ENCODE data around the gene CCNL2. TPM values are rescaled to one million over a fixed set of nuclear protein-coding genes. Genes with fewer than 3 reads are reported as not detected.

The CCNL2 gene
- total RNA-seq, 1 donor from 2014 or later = 266 TPM

- TF ChIP-seq CTCF (IDR thresholded peaks at IDR 0.05; ENCODE audit: unreplicated experiment) = no peak
- DNase-seq (ENCODE audit: low spot score) = no peak
- Mint-ChIP-seq H3K36me3 (ENCODE audit: low read depth, unreplicated experiment) (peaks cover 10% of the 10 kb centered on the region), H3K9me3 (ENCODE audit: unreplicated experiment) (no peaks in the 10 kb centered on the region), H3K4me3 (ENCODE audit: unreplicated experiment) (no peak overlapping the region), H3K27me3 (ENCODE audit: unreplicated experiment) (peaks cover 7% of the 10 kb centered on the region), H3K27ac (ENCODE audit: unreplicated experiment) (no peak overlapping the region), H3K4me1 (ENCODE audit: unreplicated experiment) (no peaks in the 10 kb centered on the region)
These were observed 62.7 kb downstream of the CCNL2 start for GRCh38 chr1:1336446-1336845.

- no peak for TF ChIP-seq CTCF (IDR thresholded peaks at IDR 0.05; ENCODE audit: unreplicated experiment)
- Mint-ChIP-seq H3K9me3 (ENCODE audit: unreplicated experiment) (no peaks in the 10 kb centered on the region), H3K27me3 (ENCODE audit: unreplicated experiment) (peaks cover 6% of the 10 kb centered on the region), H3K27ac (ENCODE audit: unreplicated experiment) (no peak overlapping the region), H3K4me3 (ENCODE audit: unreplicated experiment) (no peak overlapping the region), H3K4me1 (ENCODE audit: unreplicated experiment) (no peaks in the 10 kb centered on the region), H3K36me3 (ENCODE audit: low read depth, unreplicated experiment) (peaks cover 5% of the 10 kb centered on the region)
- DNase-seq (ENCODE audit: low spot score) = no peak
These were observed 63.3 kb downstream of the CCNL2 start for GRCh38 chr1:1335792-1336248.

Small RNA genes lying within 50 kb of the gene (microRNA-seq; reads per million reads assigned to microRNA genes)
- gene MIR6808 (ENCODE audit: unreplicated experiment) = 0.42 reads per million

Other genes starting within 250 kb of the CCNL2 start
- gene TTLL10, start 225.5 kb downstream of the CCNL2 start, total RNA-seq (ENCODE audit: unreplicated experiment) = not detected
- not detected for gene TNFRSF18, start 192.7 kb downstream of the CCNL2 start, total RNA-seq (ENCODE audit: unreplicated experiment)
- gene TNFRSF4, start 185.2 kb downstream of the CCNL2 start, total RNA-seq (ENCODE audit: unreplicated experiment) = 0.80 TPM
- gene SDF4, start 167.3 kb downstream of the CCNL2 start, total RNA-seq (ENCODE audit: unreplicated experiment) = 130 TPM
- gene B3GALT6, start 167.1 kb downstream of the CCNL2 start, total RNA-seq (ENCODE audit: unreplicated experiment) = 43.2 TPM
- gene C1QTNF12, start 152.6 kb downstream of the CCNL2 start, total RNA-seq (ENCODE audit: unreplicated experiment) = 0.69 TPM
- 71.9 TPM for gene UBE2J2, start 125.5 kb downstream of the CCNL2 start, total RNA-seq (ENCODE audit: unreplicated experiment)
- gene SCNN1D, start 118.9 kb downstream of the CCNL2 start, total RNA-seq (ENCODE audit: unreplicated experiment) = 3.9 TPM
- 54.0 TPM for gene ACAP3, start 91.4 kb downstream of the CCNL2 start, total RNA-seq (ENCODE audit: unreplicated experiment)
- 14.0 TPM for gene PUSL1, start 90.7 kb downstream of the CCNL2 start, total RNA-seq (ENCODE audit: unreplicated experiment)
- 104 TPM for gene INTS11, start 74.7 kb downstream of the CCNL2 start, total RNA-seq (ENCODE audit: unreplicated experiment)
- 26.0 TPM for gene CPTP, start 74.5 kb downstream of the CCNL2 start, total RNA-seq (ENCODE audit: unreplicated experiment)
- 1.2 TPM for gene TAS1R3, start 68.1 kb downstream of the CCNL2 start, total RNA-seq (ENCODE audit: unreplicated experiment)
- gene DVL1, start 49.9 kb downstream of the CCNL2 start, total RNA-seq (ENCODE audit: unreplicated experiment) = 26.7 TPM
- gene MXRA8, start 40.8 kb downstream of the CCNL2 start, total RNA-seq (ENCODE audit: unreplicated experiment) = 0.64 TPM
- 128 TPM for gene AURKAIP1, start 24.1 kb downstream of the CCNL2 start, total RNA-seq (ENCODE audit: unreplicated experiment)
- 95.0 TPM for gene MRPL20, start 8.0 kb upstream of the CCNL2 start, total RNA-seq (ENCODE audit: unreplicated experiment)
- 0.31 TPM for gene ANKRD65, start 21.9 kb upstream of the CCNL2 start, total RNA-seq (ENCODE audit: unreplicated experiment)
- gene VWA1, start 36.4 kb upstream of the CCNL2 start, total RNA-seq (ENCODE audit: unreplicated experiment) = 34.2 TPM
- 2.9 TPM for gene ATAD3C, start 50.4 kb upstream of the CCNL2 start, total RNA-seq (ENCODE audit: unreplicated experiment)
- 27.2 TPM for gene ATAD3B, start 72.4 kb upstream of the CCNL2 start, total RNA-seq (ENCODE audit: unreplicated experiment)
- 30.4 TPM for gene ATAD3A, start 112.8 kb upstream of the CCNL2 start, total RNA-seq (ENCODE audit: unreplicated experiment)
- 6.6 TPM for gene TMEM240, start 141.3 kb upstream of the CCNL2 start, total RNA-seq (ENCODE audit: unreplicated experiment)
- gene SSU72, start 175.5 kb upstream of the CCNL2 start, total RNA-seq (ENCODE audit: unreplicated experiment) = 114 TPM
- gene FNDC10, start 200.8 kb upstream of the CCNL2 start, total RNA-seq (ENCODE audit: unreplicated experiment) = 11.6 TPM
- gene MIB2, start 216.2 kb upstream of the CCNL2 start, total RNA-seq (ENCODE audit: unreplicated experiment) = 84.4 TPM
- gene MMP23B, start 232.8 kb upstream of the CCNL2 start, total RNA-seq (ENCODE audit: unreplicated experiment) = 26.7 TPM